Subcutaneous abdominal adipose tissue (tissue), 5 donors: ENCODE results near the gene SPO11.
"Not testable (repeated sequence)": the region's sequence is repeated elsewhere in the genome, so short reads cannot be mapped to it uniquely, and the experiment has no call there.

ENCODE experiments used
- H3K27ac ChIP-seq: one replicate; pipeline ENCODE4 v1.7.0; 2013; ENCODE audit warnings: low read depth, mild to moderate bottlenecking, inconsistent platforms, low read length, moderate library complexity
- H3K27me3 ChIP-seq, 5 donors: one replicate each; pipeline ENCODE4 v1.7.0; 2013; ENCODE audit warnings: low read length in 5 of 5, inconsistent platforms in 1 of 5; ENCODE audit not compliant: control insufficient read depth in 5 of 5, insufficient read depth in 4 of 5
- H3K36me3 ChIP-seq, 5 donors: one replicate each; pipeline ENCODE4 v1.7.0; 2013; ENCODE audit warnings: low read length in 5 of 5; ENCODE audit not compliant: control insufficient read depth in 5 of 5, insufficient read depth in 5 of 5
- H3K4me1 ChIP-seq, 5 donors: one replicate each; pipeline ENCODE4 v1.7.0; 2013; ENCODE audit warnings: low read length in 5 of 5, mild to moderate bottlenecking in 3 of 5, moderate library complexity in 1 of 5; ENCODE audit not compliant: control insufficient read depth in 5 of 5, insufficient read depth in 5 of 5
- H3K4me3 ChIP-seq, 5 donors: one replicate each; pipeline ENCODE4 v1.7.0; 2013; ENCODE audit warnings: low read length in 5 of 5, low read depth in 1 of 5
- H3K9ac ChIP-seq, 5 donors: one replicate each; pipeline ENCODE4 v1.7.0; 2013; ENCODE audit warnings: low read length in 5 of 5, mild to moderate bottlenecking in 4 of 5, moderate library complexity in 3 of 5
- H3K9me3 ChIP-seq, 5 donors: one replicate each; pipeline ENCODE4 v1.7.0; 2013; ENCODE audit warnings: low read length in 5 of 5; ENCODE audit not compliant: control insufficient read depth in 5 of 5
- donor health status: healthy.
- donor health status: healthy.
- donor health status: healthy.
- donor health status: healthy.
- donor health status: healthy.

The SPO11 gene

GRCh38 chr20:57332105-57333089, 2.8 kb downstream of the SPO11 start:
- no peaks in the 10 kb centered on the region for H3K9me3 ChIP-seq
- H3K4me1 ChIP-seq: peaks cover 0 to 10% (median 3%) of the 10 kb centered on the region in 5 donors
- no peak overlapping the region for H3K27ac ChIP-seq
- no peak overlapping the region for H3K4me3 ChIP-seq
- H3K9ac ChIP-seq: no peak overlapping the region
- no peaks in the 10 kb centered on the region for H3K36me3 ChIP-seq
- H3K27me3 ChIP-seq: peaks cover 0 to 6% (median 3%) of the 10 kb centered on the region in 5 donors

- H3K9ac ChIP-seq: no peak overlapping the region
- H3K27me3 ChIP-seq: peaks cover 0 to 6% (median 4%) of the 10 kb centered on the region in 5 donors
- H3K9me3 ChIP-seq: no peaks in the 10 kb centered on the region
- peaks cover 0 to 9% (median 3%) of the 10 kb centered on the region in 5 donors for H3K4me1 ChIP-seq
- no peak overlapping the region for H3K4me3 ChIP-seq
- no peaks in the 10 kb centered on the region for H3K36me3 ChIP-seq
- H3K27ac ChIP-seq: no peak overlapping the region
These were observed 5.8 kb downstream of the SPO11 start for GRCh38 chr20:57335392-57335791.

GRCh38 chr20:57341663-57342062, 12.1 kb downstream of the SPO11 start:
- Histone ChIP-seq H3K4me3 (no peak overlapping the region), H3K4me1 (no peaks in the 10 kb centered on the region), H3K9me3 (no peaks in the 10 kb centered on the region), H3K36me3 (no peaks in the 10 kb centered on the region), H3K27me3 (peaks cover 0 to 6% (median 2%) of the 10 kb centered on the region in 5 donors), H3K27ac (no peak overlapping the region), H3K9ac (no peak overlapping the region)

GRCh38 chr20:57342829-57343228, 13.2 kb downstream of the SPO11 start:
- Histone ChIP-seq H3K4me1 (no peaks in the 10 kb centered on the region), H3K9ac (no peak overlapping the region), H3K4me3 (no peak overlapping the region), H3K36me3 (no peaks in the 10 kb centered on the region), H3K9me3 (no peaks in the 10 kb centered on the region), H3K27me3 (peaks cover 0 to 5% (median 2%) of the 10 kb centered on the region in 5 donors), H3K27ac (no peak overlapping the region)

- Histone ChIP-seq H3K27me3 (peaks cover 0 to 2% (median 0%) of the 10 kb centered on the region in 5 donors), H3K9me3 (no peaks in the 10 kb centered on the region), H3K4me1 (peaks cover 0 to 3% (median 1%) of the 10 kb centered on the region in 5 donors), H3K36me3 (no peaks in the 10 kb centered on the region), H3K9ac (no peak overlapping the region), H3K4me3 (no peak overlapping the region), H3K27ac (no peak overlapping the region)
These were observed 16.9 kb downstream of the SPO11 start for GRCh38 chr20:57346477-57346876.

- Histone ChIP-seq H3K9ac (no peak overlapping the region), H3K36me3 (no peaks in the 10 kb centered on the region), H3K9me3 (no peaks in the 10 kb centered on the region), H3K4me3 (no peak overlapping the region), H3K27me3 (peaks cover 0 to 2% (median 0%) of the 10 kb centered on the region in 5 donors), H3K27ac (no peak overlapping the region), H3K4me1 (peaks cover 5 to 12% (median 11%) of the 10 kb centered on the region in 5 donors)
These were observed 17.8 kb downstream of the SPO11 start for GRCh38 chr20:57347393-57347792.

- H3K4me1 ChIP-seq: peaks cover 6 to 17% (median 14%) of the 10 kb centered on the region in 5 donors
- not testable (repeated sequence) for H3K36me3 ChIP-seq, H3K9me3 ChIP-seq, H3K27ac ChIP-seq, H3K4me3 ChIP-seq, H3K27me3 ChIP-seq, H3K9ac ChIP-seq
These were observed 18.8 kb downstream of the SPO11 start for GRCh38 chr20:57348200-57348921.

GRCh38 chr20:57348922-57349574, 19.4 kb downstream of the SPO11 start:
- not testable (repeated sequence) for H3K4me3 ChIP-seq, H3K9ac ChIP-seq, H3K27me3 ChIP-seq, H3K9me3 ChIP-seq, H3K27ac ChIP-seq
- H3K36me3 ChIP-seq: peaks cover 3 to 12% (median 6%) of the 10 kb centered on the region in 5 donors
- H3K4me1 ChIP-seq: peaks cover 6 to 17% (median 14%) of the 10 kb centered on the region in 5 donors

GRCh38 chr20:57350081-57350710, 20.6 kb downstream of the SPO11 start:
- Histone ChIP-seq H3K9me3 (no peaks in the 10 kb centered on the region), H3K4me1 (peaks cover 6 to 17% (median 14%) of the 10 kb centered on the region in 5 donors), H3K27me3 (peaks cover 0 to 2% (median 0%) of the 10 kb centered on the region in 5 donors), H3K9ac (no peak overlapping the region), H3K4me3 (no peak overlapping the region), H3K27ac (no peak overlapping the region), H3K36me3 (peaks cover 4 to 23% (median 8%) of the 10 kb centered on the region in 5 donors)
